ENCODE results near the gene ANKRD9.

GRCh38 chr14:102490456-102490855, 19.1 kb downstream of the ANKRD9 start:
- TF ChIP-seq, protein P1, sequence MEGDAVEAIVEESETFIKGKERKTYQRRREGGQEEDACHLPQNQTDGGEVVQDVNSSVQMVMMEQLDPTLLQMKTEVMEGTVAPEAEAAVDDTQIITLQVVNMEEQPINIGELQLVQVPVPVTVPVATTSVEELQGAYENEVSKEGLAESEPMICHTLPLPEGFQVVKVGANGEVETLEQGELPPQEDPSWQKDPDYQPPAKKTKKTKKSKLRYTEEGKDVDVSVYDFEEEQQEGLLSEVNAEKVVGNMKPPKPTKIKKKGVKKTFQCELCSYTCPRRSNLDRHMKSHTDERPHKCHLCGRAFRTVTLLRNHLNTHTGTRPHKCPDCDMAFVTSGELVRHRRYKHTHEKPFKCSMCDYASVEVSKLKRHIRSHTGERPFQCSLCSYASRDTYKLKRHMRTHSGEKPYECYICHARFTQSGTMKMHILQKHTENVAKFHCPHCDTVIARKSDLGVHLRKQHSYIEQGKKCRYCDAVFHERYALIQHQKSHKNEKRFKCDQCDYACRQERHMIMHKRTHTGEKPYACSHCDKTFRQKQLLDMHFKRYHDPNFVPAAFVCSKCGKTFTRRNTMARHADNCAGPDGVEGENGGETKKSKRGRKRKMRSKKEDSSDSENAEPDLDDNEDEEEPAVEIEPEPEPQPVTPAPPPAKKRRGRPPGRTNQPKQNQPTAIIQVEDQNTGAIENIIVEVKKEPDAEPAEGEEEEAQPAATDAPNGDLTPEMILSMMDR (conservative IDR thresholded peaks at IDR 0.05 in 1 of 2, IDR thresholded peaks at IDR 0.05 in 1 of 2; ENCODE audit: low read depth in 1 of 2, low read length in 2 of 2) = no peak
- TF ChIP-seq EZH2 (IDR thresholded peaks at IDR 0.05; ENCODE audit: low read length, missing control alignments) = no peak

All from fibroblast of lung (primary cell).